Right lobe of liver (tissue), 4 donors: ENCODE data around the gene APRT.

Experiments used
- POLR2A ChIP-seq: fragments of 450-650 bp; IDR thresholded peaks from one replicate; pipeline ENCODE4 v1.6.1; 2017; ENCODE audit warnings: antibody characterized with exemption, mild to moderate bottlenecking
- TF ChIP-seq, protein P1 (sequence below), 4 donors: fragments of 200-600 bp in 3 of 4; fragments of 450-650 bp in 1 of 4; IDR thresholded peaks; one replicate each; pipeline versions ENCODE4 v1.5.1 to v1.8.0; 2016 to 2022; ENCODE audit warnings: antibody characterized with exemption in 4 of 4, mild to moderate bottlenecking in 2 of 4
- donor health status: DM: no; HTN: no; CAD: no.
- donor health status: DM: no; HTN: no; CAD: no.
- donor health status: DM: no; HTN: yes; CAD: no.

DNA sequence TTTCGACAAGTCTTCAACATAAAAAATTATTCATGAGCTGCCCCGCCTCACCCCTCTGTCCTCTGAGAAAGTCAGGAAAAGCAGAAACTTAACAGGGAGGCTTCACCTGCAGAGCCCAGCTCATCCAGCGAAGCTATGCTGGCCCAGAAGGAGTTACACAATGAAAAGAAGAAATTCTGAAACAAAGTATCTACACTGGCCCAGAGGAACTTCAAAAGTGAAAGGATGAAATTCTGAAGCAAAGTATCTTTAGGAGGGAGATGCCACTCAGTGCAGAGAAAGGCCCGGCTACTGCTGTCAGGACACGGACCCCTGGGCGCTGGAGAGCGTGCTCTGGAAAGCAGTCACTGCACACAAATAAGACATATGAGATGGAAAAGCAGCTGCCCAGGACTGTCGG, 43.4 kb upstream of the APRT start:
- TF ChIP-seq POLR2A = no peak
- TF ChIP-seq, protein P1, sequence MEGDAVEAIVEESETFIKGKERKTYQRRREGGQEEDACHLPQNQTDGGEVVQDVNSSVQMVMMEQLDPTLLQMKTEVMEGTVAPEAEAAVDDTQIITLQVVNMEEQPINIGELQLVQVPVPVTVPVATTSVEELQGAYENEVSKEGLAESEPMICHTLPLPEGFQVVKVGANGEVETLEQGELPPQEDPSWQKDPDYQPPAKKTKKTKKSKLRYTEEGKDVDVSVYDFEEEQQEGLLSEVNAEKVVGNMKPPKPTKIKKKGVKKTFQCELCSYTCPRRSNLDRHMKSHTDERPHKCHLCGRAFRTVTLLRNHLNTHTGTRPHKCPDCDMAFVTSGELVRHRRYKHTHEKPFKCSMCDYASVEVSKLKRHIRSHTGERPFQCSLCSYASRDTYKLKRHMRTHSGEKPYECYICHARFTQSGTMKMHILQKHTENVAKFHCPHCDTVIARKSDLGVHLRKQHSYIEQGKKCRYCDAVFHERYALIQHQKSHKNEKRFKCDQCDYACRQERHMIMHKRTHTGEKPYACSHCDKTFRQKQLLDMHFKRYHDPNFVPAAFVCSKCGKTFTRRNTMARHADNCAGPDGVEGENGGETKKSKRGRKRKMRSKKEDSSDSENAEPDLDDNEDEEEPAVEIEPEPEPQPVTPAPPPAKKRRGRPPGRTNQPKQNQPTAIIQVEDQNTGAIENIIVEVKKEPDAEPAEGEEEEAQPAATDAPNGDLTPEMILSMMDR (IDR thresholded peaks at IDR 0.05) = no peak
